Liver (tissue), 9 donors: ENCODE results near the gene CPO. TPM values are rescaled to one million over a fixed set of nuclear protein-coding genes. Genes with fewer than 3 reads are reported as not detected.

Experiments
- DNase-seq: peaks from one replicate; pipeline ENCODE4 v3.0.0-alpha.2; 2017; ENCODE audit warnings: low spot score
- H3K27ac ChIP-seq, 2 donors: one replicate each; pipeline ENCODE4 v1.7.0; 2013; ENCODE audit warnings: inconsistent platforms in 2 of 2, low read length in 2 of 2, control low read depth in 1 of 2, low read depth in 1 of 2, mild to moderate bottlenecking in 1 of 2
- H3K27me3 ChIP-seq, 4 donors: one replicate each; pipeline versions ENCODE4 v1.6.1 to v1.7.0; 2013; ENCODE audit warnings: low read length in 3 of 4, inconsistent platforms in 1 of 4, mild to moderate bottlenecking in 1 of 4, moderate library complexity in 1 of 4; ENCODE audit not compliant: control insufficient read depth in 4 of 4, insufficient read depth in 4 of 4
- H3K36me3 ChIP-seq, 4 donors: one replicate each; pipeline versions ENCODE4 v1.6.1 to v1.7.0; 2013; ENCODE audit warnings: low read length in 3 of 4, mild to moderate bottlenecking in 3 of 4, low read depth in 1 of 4, moderate library complexity in 1 of 4; ENCODE audit not compliant: control insufficient read depth in 4 of 4, insufficient read depth in 3 of 4
- H3K4me1 ChIP-seq, 4 donors: one replicate each; pipeline versions ENCODE4 v1.6.1 to v1.7.0; 2013; ENCODE audit warnings: low read length in 3 of 4, mild to moderate bottlenecking in 3 of 4, moderate library complexity in 1 of 4; ENCODE audit not compliant: control insufficient read depth in 4 of 4, insufficient read depth in 4 of 4
- H3K4me3 ChIP-seq, 3 donors: one replicate each; pipeline versions ENCODE4 v1.6.1 to v1.7.0; 2013; ENCODE audit warnings: low read length in 3 of 3, control low read depth in 1 of 3, low read depth in 1 of 3, mild to moderate bottlenecking in 1 of 3
- H3K9ac ChIP-seq, 2 donors: one replicate each; pipeline ENCODE4 v1.7.0; 2013; ENCODE audit warnings: low read length in 2 of 2, mild to moderate bottlenecking in 2 of 2, moderate library complexity in 2 of 2, control low read depth in 1 of 2, low read depth in 1 of 2
- H3K9me3 ChIP-seq, 4 donors: one replicate each; pipeline versions ENCODE4 v1.6.1 to v1.7.0; 2013; ENCODE audit warnings: low read length in 3 of 4; ENCODE audit not compliant: control insufficient read depth in 4 of 4
- ATF3 ChIP-seq: IDR thresholded peaks from 2 replicates; pipeline ENCODE4 v1.6.1; 2016; ENCODE audit warnings: antibody characterized with exemption
- CTCF ChIP-seq: fragments of 150-350 bp; IDR thresholded peaks from 2 replicates; pipeline ENCODE4 v1.5.1; 2017; ENCODE audit warnings: improper control_type of control experiment, low read depth, low read length; ENCODE audit not compliant: missing input control
- EGR1 ChIP-seq, 2 donors: IDR thresholded peaks; 2 replicates each; pipeline ENCODE4 v1.6.1; 2016 to 2018; ENCODE audit warnings: antibody characterized with exemption in 2 of 2, low read depth in 2 of 2
- FOXA1 ChIP-seq: IDR thresholded peaks from 2 replicates; pipeline ENCODE4 v1.6.1; 2016; ENCODE audit warnings: antibody characterized with exemption
- FOXA2 ChIP-seq: IDR thresholded peaks from 2 replicates; pipeline ENCODE4 v1.6.1; 2016; ENCODE audit warnings: antibody characterized with exemption
- GABPA ChIP-seq, 2 donors: IDR thresholded peaks in 1 of 2; conservative IDR thresholded peaks in 1 of 2; 2 replicates each; pipeline ENCODE4 v1.6.1; 2016; ENCODE audit warnings: antibody characterized with exemption in 2 of 2, mild to moderate bottlenecking in 1 of 2, moderate library complexity in 1 of 2
- HNF4A ChIP-seq, 2 donors: conservative IDR thresholded peaks; 2 replicates each; pipeline ENCODE4 v1.6.1; 2016; ENCODE audit warnings: antibody characterized with exemption in 2 of 2, mild to moderate bottlenecking in 2 of 2
- JUND ChIP-seq, 2 donors: IDR thresholded peaks; 2 replicates each; pipeline ENCODE4 v1.6.1; 2016; ENCODE audit warnings: antibody characterized with exemption in 2 of 2
- MAX ChIP-seq: IDR thresholded peaks from 2 replicates; pipeline ENCODE4 v1.6.1; 2016; ENCODE audit warnings: antibody characterized with exemption
- NR2F2 ChIP-seq: IDR thresholded peaks from 2 replicates; pipeline ENCODE4 v1.6.1; 2016; ENCODE audit warnings: antibody characterized with exemption
- RAD21 ChIP-seq, 2 donors: IDR thresholded peaks; 2 replicates each; pipeline ENCODE4 v1.6.1; 2016; ENCODE audit warnings: antibody characterized with exemption in 2 of 2, mild to moderate bottlenecking in 2 of 2
- REST ChIP-seq: IDR thresholded peaks from 2 replicates; pipeline ENCODE4 v1.6.1; 2016; ENCODE audit warnings: antibody characterized with exemption, mild to moderate bottlenecking
- RXRA ChIP-seq, 2 donors: IDR thresholded peaks; 2 replicates each; pipeline ENCODE4 v1.6.1; 2017 to 2018; ENCODE audit warnings: antibody characterized with exemption in 2 of 2, mild to moderate bottlenecking in 1 of 2
- SP1 ChIP-seq: IDR thresholded peaks from 2 replicates; pipeline ENCODE4 v1.6.1; 2018; ENCODE audit warnings: antibody characterized with exemption, mild to moderate bottlenecking
- TAF1 ChIP-seq: conservative IDR thresholded peaks from 2 replicates; pipeline ENCODE4 v1.6.1; 2016; ENCODE audit warnings: antibody characterized with exemption, mild to moderate bottlenecking
- YY1 ChIP-seq: IDR thresholded peaks from 2 replicates; pipeline ENCODE4 v1.6.1; 2016; ENCODE audit warnings: antibody characterized with exemption, mild to moderate bottlenecking
- ZBTB33 ChIP-seq: IDR thresholded peaks from 2 replicates; pipeline ENCODE4 v1.6.1; 2016; ENCODE audit warnings: antibody characterized with exemption
- WGBS: extraction: QIAGEN DNeasy Blood & Tissue Kit; methylation state at CpG from one replicate; pipeline ENCODE4 v1.1.7; 2013; 5-methylcytosine and 5-hydroxymethylcytosine counted together
- polyA plus RNA-seq, 2 donors: library from polyadenylated mRNA; stranded (reverse) in 1 of 2; unstranded in 1 of 2; fragments of 200-250 nt in 1 of 2; fragments of >200 nt in 1 of 2; fragmentation: Nextera tagmentation in 1 of 2; extraction: Ambion mirVana in 1 of 2; gene quantifications; one replicate each; pipeline versions ENCODE4 v1.2.1 to v1.2.3, GENCODE V29; 2013 to 2015
- total RNA-seq, 2 donors: library from RNA; depleted of rRNA; stranded (reverse); fragments of >200 nt; gene quantifications; one replicate each; pipeline ENCODE4 v1.2.3, GENCODE V29; 2014
- donor health status: healthy.
- donor health status: healthy.
- donor health status: healthy.
- donor health status: healthy.
- donor health status: healthy.

CPO gene
- total and polyA plus RNA-seq, 4 donors = 0.07 to 0.31 (median 0.25) TPM; not detected in 1

- no peak for DNase-seq
- WGBS = 67% methylated on average over 2 of the region's 2 CpGs
- H3K27me3 ChIP-seq = no peaks in the 10 kb centered on the region
- no peak overlapping the region for H3K27ac ChIP-seq
- H3K36me3 ChIP-seq = no peaks in the 10 kb centered on the region
- H3K9ac ChIP-seq = no peak overlapping the region
- H3K4me3 ChIP-seq = no peak overlapping the region
- H3K4me1 ChIP-seq = no peaks in the 10 kb centered on the region
- no peaks in the 10 kb centered on the region for H3K9me3 ChIP-seq
- TF ChIP-seq TAF1 = no peak
- no peak for TF ChIP-seq ATF3
- TF ChIP-seq MAX = no peak
- no peak for TF ChIP-seq RAD21 (IDR thresholded peaks at IDR 0.05)
- TF ChIP-seq JUND (IDR thresholded peaks at IDR 0.05) = no peak
- TF ChIP-seq CTCF = no peak
These were observed 21.1 kb upstream of the CPO start for GRCh38 chr2:206918263-206918662.

GRCh38 chr2:206920310-206920709, 19.0 kb upstream of the CPO start:
- Histone ChIP-seq H3K9me3 (no peaks in the 10 kb centered on the region), H3K27ac (no peak overlapping the region), H3K4me1 (no peaks in the 10 kb centered on the region), H3K36me3 (no peaks in the 10 kb centered on the region), H3K4me3 (no peak overlapping the region), H3K27me3 (no peaks in the 10 kb centered on the region), H3K9ac (no peak overlapping the region)
- 88% methylated on average over 3 of the region's 3 CpGs for WGBS
- TF ChIP-seq MAX (no peak), GABPA (IDR thresholded peaks at IDR 0.05 in 1 of 2, conservative IDR thresholded peaks at IDR 0.05 in 1 of 2) (no peak), RXRA (IDR thresholded peaks at IDR 0.05) (no peak), ATF3 (no peak), HNF4A (conservative IDR thresholded peaks at IDR 0.05) (no peak), TAF1 (no peak), REST (no peak), FOXA2 (no peak), JUND (IDR thresholded peaks at IDR 0.05) (no peak), EGR1 (IDR thresholded peaks at IDR 0.05; ENCODE audit: low read depth in 2 of 2) (no peak), SP1 (no peak), FOXA1 (no peak), ZBTB33 (no peak), NR2F2 (no peak), RAD21 (IDR thresholded peaks at IDR 0.05) (no peak), YY1 (no peak), CTCF (no peak)
- DNase-seq = no peak
